ENCODE data around the gene TANC1.

The TANC1 gene

GRCh38 chr2:158994920-158995676, 26.7 kb downstream of the TANC1 start:
- no peak for ATAC-seq

GRCh38 chr2:158995677-158996049, 27.2 kb downstream of the TANC1 start:
- ATAC-seq (no peak), DNase-seq (no peak)

More at GRCh38 chr2:158994920-158995676, 26.7 kb downstream of the TANC1 start:
- no peak for DNase-seq

- no peak for DNase-seq
- no peak for ATAC-seq
Observed at GRCh38 chr2:158996378-158996993, 28.0 kb downstream of the TANC1 start.

GRCh38 chr2:158997037-158997790, 28.8 kb downstream of the TANC1 start:
- DNase-seq (no peak), ATAC-seq (no peak)

- ATAC-seq (no peak), DNase-seq (no peak)
Observed at GRCh38 chr2:158998551-158999248, 30.3 kb downstream of the TANC1 start.

GRCh38 chr2:158999458-158999857, 31.0 kb downstream of the TANC1 start:
- ATAC-seq (no peak), DNase-seq (no peak)

- DNase-seq = no peak
- no peak for ATAC-seq
Observed at GRCh38 chr2:159000072-159000471, 31.6 kb downstream of the TANC1 start.

- DNase-seq = no peak
- no peak for ATAC-seq
Observed at GRCh38 chr2:159002462-159003111, 34.1 kb downstream of the TANC1 start.

GRCh38 chr2:159003555-159003954, 35.1 kb downstream of the TANC1 start:
- ATAC-seq = no peak

GRCh38 chr2:159004849-159005248, 36.4 kb downstream of the TANC1 start:
- no peak for DNase-seq
- no peak for ATAC-seq

More at GRCh38 chr2:159003555-159003954, 35.1 kb downstream of the TANC1 start:
- no peak for DNase-seq

- DNase-seq = no peak
- ATAC-seq = no peak
Observed at GRCh38 chr2:159009940-159010339, 41.5 kb downstream of the TANC1 start.

- no peak for ATAC-seq
- no peak for DNase-seq
Observed at GRCh38 chr2:159010340-159010739, 41.9 kb downstream of the TANC1 start.

GRCh38 chr2:159010963-159011362, 42.5 kb downstream of the TANC1 start:
- no peak for ATAC-seq
- DNase-seq = no peak

GRCh38 chr2:159012142-159012541, 43.7 kb downstream of the TANC1 start:
- ATAC-seq = no peak
- DNase-seq = no peak

- no peak for ATAC-seq
Observed at GRCh38 chr2:159013103-159013502, 44.7 kb downstream of the TANC1 start.

GRCh38 chr2:159015174-159015573, 46.7 kb downstream of the TANC1 start:
- ATAC-seq (no peak), DNase-seq (no peak)

More at GRCh38 chr2:159013103-159013502, 44.7 kb downstream of the TANC1 start:
- DNase-seq = no peak

GRCh38 chr2:159015823-159016222, 47.4 kb downstream of the TANC1 start:
- no peak for DNase-seq
- ATAC-seq = no peak

- ATAC-seq (no peak), DNase-seq (no peak)
Observed at GRCh38 chr2:159017837-159018236, 49.4 kb downstream of the TANC1 start.

- ATAC-seq = no peak
- DNase-seq = no peak
Observed at GRCh38 chr2:159019021-159019420, 50.6 kb downstream of the TANC1 start.

GRCh38 chr2:159022019-159022418, 53.6 kb downstream of the TANC1 start:
- DNase-seq (no peak), ATAC-seq (no peak)

GRCh38 chr2:159026170-159026569, 57.7 kb downstream of the TANC1 start:
- no peak for DNase-seq
- no peak for ATAC-seq

GRCh38 chr2:159028776-159029175, 60.3 kb downstream of the TANC1 start:
- ATAC-seq (no peak), DNase-seq (no peak)
